Left lung (tissue), 10 donors: ENCODE results near the gene BPNT1. TPM values are rescaled to one million over a fixed set of nuclear protein-coding genes. Genes with fewer than 3 reads are reported as not detected.
"Not testable (repeated sequence)": the region's sequence is repeated elsewhere in the genome, so short reads cannot be mapped to it uniquely, and the experiment has no call there.

Experiments used
- ATAC-seq: fragments of 200-7000 bp; cut with Tn5 transposase; one replicate; pipeline ENCODE4 v1.9.1; 2020; ENCODE audit warnings: moderate library complexity
- DNase-seq, 4 donors: peaks; one replicate each; pipeline ENCODE4 v3.0.0-alpha.2; 2013 to 2020
- H3K27ac ChIP-seq, 2 donors: fragments of 200-600 bp; sonication (generic) in 1 of 2; one replicate each; pipeline versions ENCODE4 v1.5.0 to v1.8.0; 2020 to 2021
- H3K27me3 ChIP-seq, 2 donors: fragments of 200-600 bp; sonication (generic) in 1 of 2; one replicate each; pipeline versions ENCODE4 v1.5.0 to v1.8.0; 2020 to 2021
- H3K36me3 ChIP-seq, 2 donors: fragments of 200-600 bp; sonication (generic) in 1 of 2; one replicate each; pipeline versions ENCODE4 v1.5.0 to v1.8.0; 2020 to 2021
- H3K4me1 ChIP-seq, 2 donors: fragments of 200-600 bp; one replicate each; pipeline ENCODE4 v1.8.0; 2021
- H3K4me3 ChIP-seq, 2 donors: fragments of 200-600 bp; sonication (generic) in 1 of 2; one replicate each; pipeline versions ENCODE4 v1.5.0 to v1.8.0; 2020 to 2021; ENCODE audit warnings: mild to moderate bottlenecking in 1 of 2
- H3K9me3 ChIP-seq, 2 donors: fragments of 200-600 bp; sonication (generic) in 1 of 2; one replicate each; pipeline versions ENCODE4 v1.5.0 to v1.8.0; 2020 to 2021
- CTCF ChIP-seq, 2 donors: fragments of 200-600 bp; sonication (generic) in 1 of 2; IDR thresholded peaks; one replicate each; pipeline versions ENCODE4 v1.5.0 to v1.8.0; 2021; ENCODE audit warnings: antibody characterized with exemption in 2 of 2
- intact Hi-C, 2 donors: fragments of 100-400 bp; cut with DNase I; formaldehyde crosslinking; loops; one replicate each; pipeline versions ENCODE4 v1.11.2 to v1.14.2; 2022
- polyA plus RNA-seq, 6 donors: library from polyadenylated mRNA; unstranded; fragments of 120-200 nt; gene quantifications; one replicate each; pipeline ENCODE4 v1.2.1, GENCODE V29; 2013; ENCODE audit not compliant: insufficient read length in 6 of 6
- total RNA-seq, 2 donors: library from RNA; stranded (reverse); fragmentation: NEBNext Ultra II Directional; extraction: Animal tissue kit (Norgen Biotek cat#: 25700); gene quantifications; one replicate each; pipeline ENCODE4 v1.2.1, GENCODE V29; 2021
- donor health status: DM: no; HTN: yes; CAD: no.
- donor health status: DM: no; HTN: no; CAD: no.

BPNT1 gene
- total and polyA plus RNA-seq, 8 donors: 23.9 to 49.9 (median 43.3) TPM

GRCh38 chr1:220094016-220094911 lies 4.7 kb upstream of the BPNT1 start, which contains the start of gene IARS2:
Gene IARS2 (plus strand): TSS chr1:220094132. CDS start chr1:220094217, 85 bp downstream.
- ATAC-seq (peak; percentile 94), DNase-seq (peak; percentile 79 to 97 (median 90))
- Histone ChIP-seq H3K27me3 (no peaks in the 10 kb centered on the region), H3K27ac (peak within 1 kb of the TSS; percentile 73 to 86), H3K9me3 (no peaks in the 10 kb centered on the region), H3K4me3 (peak within 1 kb of the TSS; percentile 84 to 98), H3K36me3 (peaks cover 0 to 29% of the 10 kb centered on the region in 2 donors), H3K4me1 (peaks cover 9 to 36% of the 10 kb centered on the region in 2 donors)
- intact Hi-C loops: no loop called here
- TF ChIP-seq CTCF (IDR thresholded peaks at IDR 0.05): no peak

GRCh38 chr1:220093361-220094015 lies 3.9 kb upstream of the BPNT1 start:
- Histone ChIP-seq H3K4me1 (peaks cover 9 to 43% of the 10 kb centered on the region in 2 donors), H3K27me3 (no peaks in the 10 kb centered on the region), H3K9me3 (no peaks in the 10 kb centered on the region), H3K4me3 (peak overlapping the region; percentile 84 to 98), H3K36me3 (peaks cover 0 to 22% of the 10 kb centered on the region in 2 donors), H3K27ac (peak overlapping the region in 1 of 2 donors; percentile 86)
- no peak for TF ChIP-seq CTCF (IDR thresholded peaks at IDR 0.05)
- ATAC-seq: no peak
- intact Hi-C loops: no loop called here
- DNase-seq: peak in 1 of 4 donors; percentile 1

DNA sequence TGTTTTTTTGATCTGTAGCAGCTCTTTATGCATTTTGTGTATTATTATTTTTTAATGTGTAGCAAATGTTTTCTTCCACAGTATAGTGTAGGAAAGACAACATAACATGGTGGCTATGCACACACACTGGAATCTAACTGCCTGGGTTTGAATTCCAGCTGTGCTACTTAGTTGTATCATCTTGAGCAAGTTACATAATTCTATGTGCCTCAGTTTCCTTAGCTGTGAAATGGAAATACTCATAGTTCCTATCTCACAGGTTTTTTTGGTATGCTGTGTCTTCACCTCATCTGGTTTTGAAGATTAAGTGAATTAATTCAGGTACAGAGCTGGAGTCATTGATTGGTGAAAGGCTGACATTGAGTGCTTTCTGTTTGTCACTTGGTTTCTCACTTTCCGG lies 3.1 kb upstream of the BPNT1 start:
- H3K27me3 ChIP-seq: no peaks in the 10 kb centered on the region
- ATAC-seq: no peak

DNA sequence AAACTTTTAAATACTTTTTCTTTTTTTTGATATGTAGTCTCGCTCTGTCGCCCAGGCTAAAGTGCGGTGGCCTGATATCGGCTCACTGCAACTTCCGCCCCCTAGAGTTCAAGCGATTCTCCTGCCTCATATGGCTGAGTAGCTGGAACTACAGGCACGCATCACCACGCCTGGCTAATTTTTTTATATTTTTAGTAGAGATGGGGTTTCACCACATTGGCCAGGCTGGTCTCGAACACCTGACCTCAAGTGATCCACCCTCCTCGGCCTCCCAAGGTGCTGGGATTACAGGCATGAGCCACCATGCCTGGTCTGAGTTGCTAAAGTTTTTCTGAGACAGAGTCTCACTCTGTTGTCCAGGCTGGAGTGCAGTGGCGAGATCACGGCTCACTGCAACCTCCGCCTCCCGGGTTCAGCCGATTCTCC lies 3.3 kb downstream of the BPNT1 start:
- intact Hi-C loops, ATAC-seq, H3K36me3 ChIP-seq, H3K4me3 ChIP-seq, H3K27ac ChIP-seq, H3K27me3 ChIP-seq, H3K9me3 ChIP-seq, DNase-seq: not testable (repeated sequence)
- H3K4me1 ChIP-seq: peaks cover 0 to 23% of the 10 kb centered on the region in 2 donors

More for the DNA sequence above, 3.1 kb upstream of the BPNT1 start:
- H3K36me3 ChIP-seq: peaks cover 0 to 15% of the 10 kb centered on the region in 2 donors
- no peak for DNase-seq
- no peak for TF ChIP-seq CTCF (IDR thresholded peaks at IDR 0.05)
- no peaks in the 10 kb centered on the region for H3K9me3 ChIP-seq
- no peak overlapping the region for H3K27ac ChIP-seq
- peaks cover 9 to 47% of the 10 kb centered on the region in 2 donors for H3K4me1 ChIP-seq
- H3K4me3 ChIP-seq: no peak overlapping the region
- intact Hi-C loops: no loop called here

DNA sequence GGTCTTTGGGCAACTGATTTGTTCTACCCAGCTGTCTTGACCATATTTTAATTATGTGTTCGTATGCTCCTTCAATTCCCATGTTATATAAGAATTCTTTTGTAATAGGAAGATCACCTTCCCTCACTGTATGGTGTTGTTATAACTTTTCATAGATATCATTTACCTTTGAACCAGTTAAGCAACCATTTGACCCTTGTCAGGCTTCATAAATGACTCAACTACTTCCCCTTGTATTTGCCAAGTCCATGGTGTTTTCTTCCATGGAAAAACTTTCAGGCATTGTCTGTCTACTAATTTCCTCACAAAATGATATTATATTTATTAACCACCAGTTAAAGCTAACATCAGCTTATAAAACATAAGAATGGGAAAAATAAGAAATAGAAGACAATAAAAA lies 5.1 kb downstream of the BPNT1 start:
- intact Hi-C loops: no loop called here

More for the DNA sequence above, 5.1 kb downstream of the BPNT1 start:
- Histone ChIP-seq H3K36me3 (peaks cover 0 to 4% of the 10 kb centered on the region in 2 donors), H3K27me3 (no peaks in the 10 kb centered on the region), H3K9me3 (no peaks in the 10 kb centered on the region), H3K4me3 (no peak overlapping the region), H3K4me1 (peaks cover 0 to 16% of the 10 kb centered on the region in 2 donors), H3K27ac (no peak overlapping the region)
- no peak for TF ChIP-seq CTCF (IDR thresholded peaks at IDR 0.05)
- DNase-seq: no peak
- no peak for ATAC-seq
